GM18873 (cell line): ENCODE data around the gene FHOD1.

Experiments used
- ATAC-seq: cut with Tn5 transposase; IDR thresholded peaks from one replicate; pipeline ENCODE4 v1.9.1; 2021; ENCODE audit warnings: mild to moderate bottlenecking, moderate library complexity, moderate number of reproducible peaks; ENCODE audit not compliant: unreplicated experiment, low FRiP score

Gene FHOD1

GRCh38 chr16:67193536-67193935 is 53.7 kb downstream of the FHOD1 start:
- ATAC-seq: no peak

GRCh38 chr16:67192781-67193361 is 54.4 kb downstream of the FHOD1 start:
- no peak for ATAC-seq

- peak; percentile 56 for ATAC-seq
Measured at GRCh38 chr16:67191995-67192681, 55.1 kb downstream of the FHOD1 start, which contains the start of gene E2F4. E2F4 (plus strand) TSS chr16:67192155; CDS start chr16:67192228, 73 bp downstream.

GRCh38 chr16:67191411-67191994 is 55.8 kb downstream of the FHOD1 start:
- no peak for ATAC-seq

GRCh38 chr16:67190448-67191399 is 56.6 kb downstream of the FHOD1 start:
- ATAC-seq: no peak

GRCh38 chr16:67190041-67190440 is 57.2 kb downstream of the FHOD1 start, which contains the start of gene EXOC3L1:
EXOC3L1 (minus strand) TSS chr16:67190136; CDS start chr16:67189676, 460 bp downstream.
- no peak for ATAC-seq

GRCh38 chr16:67188798-67189197 is 58.5 kb downstream of the FHOD1 start:
- no peak for ATAC-seq

GRCh38 chr16:67188323-67188722 is 59.0 kb downstream of the FHOD1 start:
- no peak for ATAC-seq

- ATAC-seq: no peak
Measured at GRCh38 chr16:67187175-67187890, 59.9 kb downstream of the FHOD1 start.

- no peak for ATAC-seq
Measured at GRCh38 chr16:67186550-67186950, 60.7 kb downstream of the FHOD1 start.

GRCh38 chr16:67185651-67186134 is 61.6 kb downstream of the FHOD1 start:
- ATAC-seq: no peak

- ATAC-seq: no peak
Measured at GRCh38 chr16:67184995-67185650, 62.2 kb downstream of the FHOD1 start.

- no peak for ATAC-seq
Measured at GRCh38 chr16:67184453-67184994, 62.8 kb downstream of the FHOD1 start.

- peak; percentile 83 for ATAC-seq
Measured at GRCh38 chr16:67183627-67184452, 63.4 kb downstream of the FHOD1 start, which contains the start of gene MATCAP1. MATCAP1 (minus strand) TSS chr16:67183963; CDS start chr16:67180610, 3,353 bp downstream.

GRCh38 chr16:67183284-67183626 is 64.0 kb downstream of the FHOD1 start:
- ATAC-seq: no peak

- no peak for ATAC-seq
Measured at GRCh38 chr16:67182288-67182687, 65.0 kb downstream of the FHOD1 start.

GRCh38 chr16:67181346-67181745 is 65.9 kb downstream of the FHOD1 start:
- ATAC-seq: no peak

- ATAC-seq: no peak
Measured at GRCh38 chr16:67180166-67180565, 67.1 kb downstream of the FHOD1 start.
